GM13977 (cell line): ENCODE data around the gene MAGEB17.

Experiments
- DNase-seq: peaks from one replicate; pipeline ENCODE4 v3.0.0; 2012; ENCODE audit warnings: low spot score
- CTCF ChIP-seq: IDR thresholded peaks from 2 replicates; pipeline ENCODE4 v1.5.1; 2012; ENCODE audit warnings: mild to moderate bottlenecking, control low read depth; ENCODE audit not compliant: insufficient read depth; ENCODE audit errors: extremely low read depth, missing control alignments
- in situ Hi-C: fragments of 300-500 bp; cut with MboI; formaldehyde crosslinking; loops from one replicate; pipeline ENCODE4 v1.12.0; 2022; ENCODE audit warnings: low sequenced_read_pairs, low pct_unique_long_range_greater_than_20kb, mixed read lengths, inconsistent platforms; ENCODE audit not compliant: unreplicated experiment

MAGEB17 gene

GRCh38 chrX:16213961-16214360, 46.7 kb downstream of the MAGEB17 start:
- no peak for DNase-seq
- in situ Hi-C loops = no loop called here
- TF ChIP-seq CTCF = no peak

DNA sequence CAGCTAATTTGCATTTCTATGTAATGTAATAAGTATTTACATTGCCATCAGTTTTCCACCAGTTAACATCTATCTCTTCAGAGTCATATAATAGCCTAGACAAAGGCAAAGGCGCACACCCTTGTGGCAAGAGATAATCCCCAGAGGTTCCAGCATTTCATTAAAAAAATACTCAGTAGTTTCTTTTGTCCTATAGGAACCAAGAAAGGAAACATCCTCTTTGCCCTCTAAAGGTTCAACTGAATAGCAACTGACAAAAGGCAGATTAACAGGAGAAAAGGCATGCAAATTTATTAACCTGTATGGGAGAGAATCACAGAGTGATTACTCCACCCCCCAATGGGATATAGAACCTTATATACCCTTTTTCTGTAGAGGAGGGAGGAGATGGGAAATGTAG, 48.4 kb downstream of the MAGEB17 start:
- TF ChIP-seq CTCF = no peak
- no peak for DNase-seq

More for the DNA sequence above, 48.4 kb downstream of the MAGEB17 start:
- in situ Hi-C loops = no loop called here
